ENCODE measurements around the gene PLEKHG3.

PLEKHG3 gene

DNA sequence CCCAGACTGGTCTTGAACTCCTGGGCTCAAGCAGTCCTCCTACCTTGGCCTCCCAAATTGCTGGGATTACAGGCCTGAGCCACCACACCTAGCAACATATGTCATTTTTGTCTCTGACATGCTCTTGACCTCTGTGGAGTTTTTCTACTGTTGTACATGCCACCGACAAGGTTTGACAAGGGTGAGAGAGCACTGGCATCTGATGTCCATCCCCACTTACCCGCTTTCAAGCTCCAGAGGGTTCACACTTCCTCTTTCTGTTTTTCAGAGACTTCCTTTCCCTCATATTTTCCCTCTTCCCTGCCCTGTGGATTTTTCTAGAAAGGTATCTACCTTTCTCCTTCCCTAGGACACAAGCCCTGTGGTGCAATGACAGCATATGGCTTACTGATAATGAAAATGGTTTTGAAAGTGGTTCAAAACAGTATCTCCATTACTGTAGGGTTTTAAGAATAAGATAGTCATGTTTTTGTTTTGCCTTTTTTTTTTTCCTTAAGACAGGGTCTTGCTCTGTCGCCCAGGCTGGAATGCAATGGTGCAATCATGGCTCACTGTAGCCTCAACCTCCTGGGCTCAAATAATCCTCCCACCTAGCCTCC, 27.7 kb upstream of the PLEKHG3 start:
- peak overlapping the region; percentile 64; the same call in 1 of the 2 replicates for H3K27ac ChIP-seq
- ChIA-PET POLR2A (ENCODE audit: low non-redundant PET) (no interaction called here), CTCF (interaction anchor here (0.6 to 0.7 kb wide), 2 partner anchors 30 to 45 kb away, joined by 3 read pairs; no protein-coding TSS in a partner anchor)
- DNase-seq (ENCODE audit: low spot score): no peak
- TF ChIP-seq, protein P1, sequence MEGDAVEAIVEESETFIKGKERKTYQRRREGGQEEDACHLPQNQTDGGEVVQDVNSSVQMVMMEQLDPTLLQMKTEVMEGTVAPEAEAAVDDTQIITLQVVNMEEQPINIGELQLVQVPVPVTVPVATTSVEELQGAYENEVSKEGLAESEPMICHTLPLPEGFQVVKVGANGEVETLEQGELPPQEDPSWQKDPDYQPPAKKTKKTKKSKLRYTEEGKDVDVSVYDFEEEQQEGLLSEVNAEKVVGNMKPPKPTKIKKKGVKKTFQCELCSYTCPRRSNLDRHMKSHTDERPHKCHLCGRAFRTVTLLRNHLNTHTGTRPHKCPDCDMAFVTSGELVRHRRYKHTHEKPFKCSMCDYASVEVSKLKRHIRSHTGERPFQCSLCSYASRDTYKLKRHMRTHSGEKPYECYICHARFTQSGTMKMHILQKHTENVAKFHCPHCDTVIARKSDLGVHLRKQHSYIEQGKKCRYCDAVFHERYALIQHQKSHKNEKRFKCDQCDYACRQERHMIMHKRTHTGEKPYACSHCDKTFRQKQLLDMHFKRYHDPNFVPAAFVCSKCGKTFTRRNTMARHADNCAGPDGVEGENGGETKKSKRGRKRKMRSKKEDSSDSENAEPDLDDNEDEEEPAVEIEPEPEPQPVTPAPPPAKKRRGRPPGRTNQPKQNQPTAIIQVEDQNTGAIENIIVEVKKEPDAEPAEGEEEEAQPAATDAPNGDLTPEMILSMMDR (conservative IDR thresholded peaks at IDR 0.05; ENCODE audit: low read depth): no peak

DNA sequence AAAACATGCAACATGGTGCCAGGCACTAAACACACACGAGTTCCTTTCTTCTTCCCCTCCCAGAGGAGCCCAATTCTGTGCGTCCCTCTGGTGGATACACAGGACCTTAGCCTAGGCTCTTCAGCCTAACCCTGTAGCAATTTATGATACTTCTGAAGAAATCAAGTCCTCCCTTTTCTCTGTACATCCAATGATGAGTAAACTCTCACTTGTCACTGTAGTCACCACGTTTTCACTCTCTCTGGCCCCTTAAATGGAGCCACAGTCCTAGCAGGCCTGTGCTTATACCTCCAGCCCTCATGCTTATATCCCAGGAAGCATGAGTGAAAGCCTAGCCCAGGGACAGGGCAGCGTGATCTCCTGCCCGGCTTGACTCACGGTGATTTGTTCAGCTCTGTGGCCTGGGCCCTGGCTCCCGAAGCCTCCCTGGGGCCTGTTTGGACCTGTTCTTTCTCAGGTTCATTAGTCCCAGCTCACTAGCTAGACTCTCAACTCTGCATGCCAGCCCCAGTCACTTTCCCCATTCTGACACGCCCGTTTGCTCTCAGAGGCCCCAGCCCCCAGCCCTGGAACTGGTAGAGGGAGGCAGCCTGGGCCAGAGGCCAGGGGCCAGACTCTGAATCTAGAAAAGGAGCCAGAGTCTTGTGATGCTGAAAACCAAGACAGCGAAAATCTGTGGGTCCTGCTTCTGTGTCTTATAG, 24.1 kb upstream of the PLEKHG3 start:
- ChIA-PET POLR2A (ENCODE audit: low non-redundant PET) (no interaction called here), CTCF (interaction anchor here (0.5 to 0.6 kb wide), 2 partner anchors 47 to 220 kb away, joined by 3 read pairs; no protein-coding TSS in a partner anchor)
- TF ChIP-seq, protein P1 (conservative IDR thresholded peaks at IDR 0.05; ENCODE audit: low read depth): no peak
- DNase-seq (ENCODE audit: low spot score): peak; percentile 92
- H3K27ac ChIP-seq: peak overlapping the region; percentile 98

DNA sequence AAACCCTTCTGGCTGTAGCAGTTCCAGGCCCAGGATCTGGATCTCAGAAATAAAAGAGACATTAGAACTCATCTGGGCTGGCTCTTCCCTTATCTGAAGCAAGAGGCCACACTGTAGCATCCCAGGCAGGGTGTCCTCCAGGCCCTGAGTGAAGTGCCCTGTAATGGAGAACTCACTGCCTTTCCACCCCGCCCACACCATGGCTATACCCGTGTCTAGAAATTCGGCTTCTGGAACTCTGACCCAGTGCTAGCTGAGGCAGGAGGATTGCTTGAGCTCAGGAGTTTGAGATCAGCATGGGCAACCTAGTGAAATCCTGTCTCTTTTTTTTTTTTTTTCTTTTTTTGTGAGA, 23.5 kb upstream of the PLEKHG3 start:
- DNase-seq (ENCODE audit: low spot score): no peak
- ChIA-PET POLR2A (ENCODE audit: low non-redundant PET) (no interaction called here), CTCF (no interaction called here)
- TF ChIP-seq, protein P1 (conservative IDR thresholded peaks at IDR 0.05; ENCODE audit: low read depth): no peak
- peak overlapping the region; percentile 98 for H3K27ac ChIP-seq

DNA sequence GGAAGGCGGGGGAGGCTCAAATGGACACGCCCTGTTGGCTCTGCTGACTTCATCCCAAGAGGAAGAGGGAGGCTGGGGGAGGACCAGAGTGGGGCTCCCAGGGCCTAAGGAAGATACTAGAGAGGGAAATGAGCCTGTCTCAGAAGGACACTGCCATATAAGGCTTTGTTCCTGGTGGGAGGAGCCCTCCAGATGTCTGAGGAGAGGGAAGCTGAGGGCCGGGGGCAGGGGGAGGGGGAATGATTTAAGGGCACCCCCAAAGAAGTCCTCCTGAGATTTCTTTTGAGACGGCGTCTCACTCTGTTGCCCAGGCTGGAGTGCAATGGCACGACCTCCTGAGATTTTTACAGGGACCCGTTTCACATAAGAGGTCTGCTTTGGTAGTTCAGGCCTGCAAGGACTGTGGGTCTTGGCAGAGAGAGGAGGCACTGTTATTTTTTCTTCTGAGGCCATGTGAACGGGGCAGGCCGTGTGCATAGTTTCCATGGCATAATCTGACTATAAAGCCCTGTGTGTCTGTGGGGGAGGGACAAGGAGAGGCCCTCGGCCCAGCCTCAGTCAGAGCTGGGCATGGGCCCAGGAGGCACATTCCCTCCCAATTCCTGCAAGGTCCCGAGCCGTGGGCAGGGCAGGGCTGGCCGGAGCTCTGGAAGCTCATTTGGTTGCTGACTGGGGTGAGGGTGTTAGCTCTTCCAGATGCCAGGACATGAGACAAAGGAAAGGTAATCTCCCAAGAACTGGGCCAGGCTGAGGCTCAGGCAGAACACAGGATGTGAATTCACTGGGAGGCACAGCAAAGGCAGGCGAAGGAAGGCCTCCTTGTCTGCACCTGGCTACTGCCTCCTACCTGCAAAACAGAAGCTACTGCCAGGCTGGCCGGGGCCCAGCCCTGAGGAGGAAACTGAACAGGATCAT, 22.2 kb upstream of the PLEKHG3 start:
- peak overlapping the region; percentile 98 for H3K27ac ChIP-seq
- POLR2A ChIA-PET (ENCODE audit: low non-redundant PET): interaction anchor here (0.5 to 1.2 kb wide), 3 partner anchors 8 to 38 kb away, joined by 3 to 4 read pairs (median 3); partner anchors contain the start of gene PLEKHG3
- TF ChIP-seq, protein P1 (conservative IDR thresholded peaks at IDR 0.05; ENCODE audit: low read depth): no peak; the same call in none of the 2 replicates
- CTCF ChIA-PET: interaction anchor here (0.5 to 1.4 kb wide), 7 partner anchors 10 to 133 kb away, joined by 3 to 4 read pairs (median 3); no protein-coding TSS in a partner anchor
- peak; percentile 62 for DNase-seq (ENCODE audit: low spot score)

DNA sequence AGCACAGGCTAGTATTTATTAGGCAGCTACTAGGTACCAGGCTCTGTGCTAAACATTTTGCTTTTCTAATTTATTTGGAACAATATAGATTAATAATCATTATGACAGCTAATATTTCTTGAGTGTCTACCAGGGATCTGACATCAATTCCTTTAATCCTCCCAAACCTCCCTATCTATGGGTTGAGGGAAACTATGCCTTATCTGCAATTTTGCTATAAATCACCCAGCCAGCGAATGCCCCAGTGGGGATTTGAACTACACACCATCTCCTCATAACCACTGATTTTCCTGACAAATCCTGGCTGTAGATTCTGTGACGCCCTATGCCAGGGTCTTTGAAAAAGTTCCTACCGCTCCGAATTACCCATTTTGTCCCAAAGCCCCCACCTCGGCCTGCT, 21.4 kb upstream of the PLEKHG3 start:
- TF ChIP-seq, protein P1 (conservative IDR thresholded peaks at IDR 0.05; ENCODE audit: low read depth): no peak
- ChIA-PET POLR2A (ENCODE audit: low non-redundant PET) (interaction anchor here (0.9 to 1.2 kb wide), 2 partner anchors 9 to 21 kb away, joined by 3 to 4 read pairs; partner anchors contain the start of gene PLEKHG3), CTCF (interaction anchor here (0.5 to 1.4 kb wide), 5 partner anchors 11 to 134 kb away, joined by 3 to 4 read pairs (median 4); no protein-coding TSS in a partner anchor)
- peak overlapping the region; percentile 98 for H3K27ac ChIP-seq
- DNase-seq (ENCODE audit: low spot score): no peak

DNA sequence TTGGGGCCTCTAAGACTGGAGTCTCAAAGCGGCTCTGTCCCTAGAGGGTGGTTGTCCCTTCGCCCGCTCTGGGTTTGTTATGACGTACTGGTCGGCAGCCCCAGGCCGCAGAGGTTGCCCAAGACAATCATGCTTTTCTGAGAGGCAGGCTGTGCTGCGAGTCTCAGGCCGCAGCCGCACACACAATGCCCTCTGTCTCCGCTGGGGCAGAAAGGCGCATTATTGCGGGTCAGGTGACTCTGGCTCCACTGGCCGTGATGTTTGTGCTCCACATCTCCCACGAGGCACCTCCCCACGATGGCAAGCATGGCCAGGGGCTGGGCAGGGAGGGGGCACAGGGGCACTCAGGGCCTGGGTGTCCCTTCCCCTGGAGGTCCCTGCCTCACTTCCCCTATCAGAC, 21.0 kb upstream of the PLEKHG3 start:
- TF ChIP-seq, protein P1 (conservative IDR thresholded peaks at IDR 0.05; ENCODE audit: low read depth): no peak
- H3K27ac ChIP-seq: peak overlapping the region; percentile 98
- ChIA-PET CTCF (interaction anchor here (1.4 kb wide), 1 partner anchor 63 kb away, joined by 4 read pairs; no protein-coding TSS in a partner anchor), POLR2A (ENCODE audit: low non-redundant PET) (interaction anchor here (0.9 kb wide), 1 partner anchor 10 kb away, joined by 3 read pairs; no protein-coding TSS in a partner anchor)
- DNase-seq (ENCODE audit: low spot score): no peak
